Right atrium auricular region (tissue), 2 donors: Measurements from ENCODE around the gene PSME3IP1. TPM values are rescaled to one million over a fixed set of nuclear protein-coding genes. Genes with fewer than 3 reads are reported as not detected.

ENCODE experiments used
- DNase-seq: peaks from one replicate; pipeline ENCODE4 v3.0.0-alpha.2; 2019; ENCODE audit warnings: low spot score
- H3K27ac ChIP-seq, 2 donors: fragments of 200-600 bp; sonication (generic); 1 replicate in 1 of 2; 2 replicates in 1 of 2; pipeline ENCODE4 v1.5.1; 2016 to 2019
- H3K27me3 ChIP-seq, 2 donors: fragments of 200-600 bp; sonication (generic); one replicate each; pipeline versions ENCODE4 v1.5.1 to v1.6.0; 2017 to 2019
- H3K36me3 ChIP-seq: fragments of 200-600 bp; sonication (generic); one replicate; pipeline ENCODE4 v1.5.1; 2016
- H3K4me1 ChIP-seq, 2 donors: fragments of 200-600 bp; sonication (generic); one replicate each; pipeline versions ENCODE4 v1.5.1 to v1.6.0; 2017 to 2019
- H3K4me3 ChIP-seq, 2 donors: fragments of 200-600 bp; sonication (generic); 1 replicate in 1 of 2; 2 replicates in 1 of 2; pipeline ENCODE4 v1.5.1; 2017 to 2019; ENCODE audit warnings: mild to moderate bottlenecking in 1 of 2, moderate library complexity in 1 of 2
- H3K9me3 ChIP-seq, 2 donors: fragments of 200-600 bp; sonication (generic); one replicate each; pipeline ENCODE4 v1.5.1; 2019
- CTCF ChIP-seq, 2 donors: fragments of 200-600 bp; sonication (generic); IDR thresholded peaks; one replicate each; pipeline ENCODE4 v1.5.1; 2019; ENCODE audit warnings: antibody characterized with exemption in 2 of 2
- total RNA-seq, 2 donors: library from RNA; depleted of rRNA; stranded (reverse); fragments of >200 nt; gene quantifications; one replicate each; pipeline ENCODE4 v1.1.0, GENCODE V29; 2016

Gene PSME3IP1
- total RNA-seq, 2 donors from 2014 or later = 55.7 to 79.0 TPM

GRCh38 chr16:57105184-57105583 lies 80.7 kb downstream of the PSME3IP1 start:
- peaks cover 0 to 21% of the 10 kb centered on the region in 2 donors for H3K4me1 ChIP-seq
- no peak for TF ChIP-seq CTCF (IDR thresholded peaks at IDR 0.05)
- DNase-seq = no peak
- no peaks in the 10 kb centered on the region for H3K9me3 ChIP-seq
- no peaks in the 10 kb centered on the region for H3K36me3 ChIP-seq
- H3K27ac ChIP-seq = no peak overlapping the region
- no peak overlapping the region for H3K4me3 ChIP-seq
- H3K27me3 ChIP-seq = no peaks in the 10 kb centered on the region

GRCh38 chr16:57104706-57105105 lies 81.1 kb downstream of the PSME3IP1 start:
- Histone ChIP-seq H3K4me1 (peaks cover 0 to 24% of the 10 kb centered on the region in 2 donors), H3K4me3 (no peak overlapping the region), H3K9me3 (no peaks in the 10 kb centered on the region), H3K27ac (no peak overlapping the region), H3K27me3 (no peaks in the 10 kb centered on the region), H3K36me3 (no peaks in the 10 kb centered on the region)
- no peak for DNase-seq
- TF ChIP-seq CTCF (IDR thresholded peaks at IDR 0.05) = no peak

- no peak for TF ChIP-seq CTCF (IDR thresholded peaks at IDR 0.05)
- Histone ChIP-seq H3K4me3 (no peak overlapping the region), H3K27me3 (no peaks in the 10 kb centered on the region), H3K36me3 (no peaks in the 10 kb centered on the region), H3K4me1 (peaks cover 0 to 27% of the 10 kb centered on the region in 2 donors), H3K27ac (no peak overlapping the region), H3K9me3 (no peaks in the 10 kb centered on the region)
- no peak for DNase-seq
These were observed 82.7 kb downstream of the PSME3IP1 start for GRCh38 chr16:57102888-57103851.

Other genes with a start within 250 kb of the PSME3IP1 start
- not detected for gene CETP, start 224.1 kb downstream of the PSME3IP1 start, total RNA-seq
- 1 to 10 TPM; 8.0 to 9.7 TPM for gene NLRC5, start 196.5 kb downstream of the PSME3IP1 start, total RNA-seq
- 10 to 100 TPM; 16.0 to 26.1 TPM for gene CPNE2, start 93.5 kb downstream of the PSME3IP1 start, total RNA-seq
- gene RSPRY1, start 290 bp upstream of the PSME3IP1 start, total RNA-seq = 10 to 100 TPM; 17.0 to 17.2 TPM
- 10 to 100 TPM; 56.4 to 80.4 TPM for gene ARL2BP, start 59.2 kb upstream of the PSME3IP1 start, total RNA-seq
- gene PLLP, start 98.6 kb upstream of the PSME3IP1 start, total RNA-seq = 10 to 100 TPM; 14.4 to 22.4 TPM
- under 1 TPM in 1 of 2 donors, not detected in 1; 0.08 TPM for gene CCL22, start 172.7 kb upstream of the PSME3IP1 start, total RNA-seq
- gene CX3CL1, start 186.5 kb upstream of the PSME3IP1 start, total RNA-seq = 10 to 100 TPM; 17.1 to 17.8 TPM
- not detected for gene CCL17, start 218.7 kb upstream of the PSME3IP1 start, total RNA-seq